K562 (cell line): Measurements from ENCODE around the gene PLPPR1. TPM values are rescaled to one million over a fixed set of nuclear protein-coding genes. Genes with fewer than 3 reads are reported as not detected.
"Not testable (repeated sequence)": the region's sequence is repeated elsewhere in the genome, so short reads cannot be mapped to it uniquely, and the experiment has no call there.

Experiments
- ATAC-seq: fragments of 200-7000 bp; cut with Tn5 transposase; 3 replicates; pipeline ENCODE4 v1.9.1; 2020; ENCODE audit warnings: moderate library complexity
- BruUV-seq: library from RNA; stranded (reverse); fragments of 400-500 nt; replicated peaks from 2 replicates; lab custom pipeline; 2021; lab: Mats Ljungman, UMichigan
- CTCF ChIA-PET: fragments of 300-600 bp; formaldehyde crosslinking; extraction: SDS; loops from one replicate; lab custom pipeline; 2021; ENCODE audit warnings: low intra/inter-chr PET ratio; lab: Yijun Ruan, JAX
- POLR2A ChIA-PET: fragments of 300-600, 350-650 bp; sonication (Branson Sonifier 250); formaldehyde crosslinking; extraction: SDS; loops from one replicate; lab custom pipeline; 2021; ENCODE audit warnings: antibody characterized with exemption, inconsistent platforms; lab: Yijun Ruan, JAX
- DNase-seq, 4 experiments: peaks; one replicate each; pipeline versions ENCODE4 v3.0.0 to v3.0.0-alpha.2; 2011 to 2018; ENCODE audit warnings: low spot score in 3 of 4, mixed read lengths in 3 of 4; ENCODE audit errors: extremely low read depth in 1 of 4
- FAIRE-seq: peaks from 2 replicates; lab custom pipeline; 2011; peaks lifted over from hg19 to GRCh38; lab: Jason Lieb, UNC
- H2AFZ ChIP-seq: 2 replicates; pipeline ENCODE4 v1.6.0; 2011; ENCODE audit warnings: low read depth, low read length, control low read depth, inconsistent platforms
- H3K27ac ChIP-seq: fragments of 200-600 bp; 3 replicates; pipeline ENCODE4 v1.8.0; 2011; ENCODE audit warnings: low read depth, mild to moderate bottlenecking, control low read depth, inconsistent platforms, low read length, moderate library complexity, mixed read lengths; ENCODE audit errors: extremely low read depth
- H3K27me3 ChIP-seq, 2 experiments: fragments of 300-600 bp in 1 of 2; 2 replicates in 1 of 2; 3 replicates in 1 of 2; pipeline versions ENCODE4 v1.6.0 to v1.8.0; 2011; ENCODE audit warnings: inconsistent platforms in 2 of 2, low read length in 2 of 2, mild to moderate bottlenecking in 1 of 2, mixed read lengths in 1 of 2, moderate library complexity in 1 of 2; ENCODE audit not compliant: control insufficient read depth in 2 of 2, insufficient read depth in 2 of 2
- H3K36me3 ChIP-seq: fragments of 300-600 bp; 3 replicates; pipeline ENCODE4 v1.8.0; 2011; ENCODE audit warnings: mild to moderate bottlenecking, low read length, inconsistent platforms; ENCODE audit not compliant: control insufficient read depth, insufficient read depth
- H3K4me1 ChIP-seq, 2 experiments: fragments of 200-600 bp in 1 of 2; replicated peaks in 1 of 2; 2 replicates in 1 of 2; 3 replicates in 1 of 2; pipeline versions ENCODE4 v1.5.1 to v1.8.0; 2011; ENCODE audit warnings: inconsistent platforms in 2 of 2, low read length in 2 of 2, mild to moderate bottlenecking in 1 of 2, mixed read lengths in 1 of 2, moderate library complexity in 1 of 2; ENCODE audit not compliant: control insufficient read depth in 2 of 2, insufficient read depth in 2 of 2
- H3K4me2 ChIP-seq: 2 replicates; pipeline ENCODE4 v1.6.1; 2011; ENCODE audit warnings: low read length, control low read depth, inconsistent platforms, mixed read lengths; ENCODE audit not compliant: insufficient read depth
- H3K4me3 ChIP-seq: fragments of 200-600 bp; sonication (generic), shearing (Covaris generic); 2 replicates; pipeline ENCODE4 v1.5.1; 2016; ENCODE audit warnings: control low read depth, inconsistent platforms
- H3K79me2 ChIP-seq: fragments of 200-600 bp; 3 replicates; pipeline ENCODE4 v1.8.0; 2011; ENCODE audit warnings: low read length, inconsistent platforms; ENCODE audit not compliant: control insufficient read depth, insufficient read depth
- H3K9ac ChIP-seq, 2 experiments: 2 replicates each; pipeline versions ENCODE4 v1.6.0 to v1.6.1; 2011; ENCODE audit warnings: low read depth in 2 of 2, low read length in 2 of 2, control low read depth in 1 of 2, inconsistent platforms in 1 of 2, mild to moderate bottlenecking in 1 of 2, mixed read lengths in 1 of 2; ENCODE audit not compliant: insufficient read depth in 1 of 2
- H3K9me1 ChIP-seq: one replicate; pipeline ENCODE4 v1.6.0; 2011; ENCODE audit warnings: inconsistent platforms, mild to moderate bottlenecking, low read length, moderate library complexity; ENCODE audit not compliant: control insufficient read depth, insufficient read depth
- H3K9me3 ChIP-seq: replicated peaks from 2 replicates; pipeline ENCODE4 v1.5.1; 2011; ENCODE audit warnings: low read depth, low read length, inconsistent platforms; ENCODE audit not compliant: control insufficient read depth, insufficient read depth
- H4K20me1 ChIP-seq: replicated peaks from 2 replicates; pipeline ENCODE4 v1.6.1; 2011; ENCODE audit warnings: low read length, inconsistent platforms, mixed read lengths; ENCODE audit not compliant: control insufficient read depth, insufficient read depth
- BMI1 ChIP-seq: fragments of 150-350 bp; IDR thresholded peaks from 2 replicates; pipeline ENCODE4 v1.6.1; 2014; ENCODE audit warnings: low read length
- CBX8 ChIP-seq: fragments of 200-600 bp; sonication (generic); IDR thresholded peaks from 2 replicates; pipeline ENCODE4 v1.6.1; 2012; ENCODE audit warnings: borderline replicate concordance, mixed run types, low read depth, mild to moderate bottlenecking, moderate library complexity, mixed read lengths, low read length, control low read depth, inconsistent platforms; ENCODE audit not compliant: poor library complexity, severe bottlenecking; ENCODE audit errors: extremely low read depth
- COPS2 ChIP-seq: fragments of 450-650 bp; conservative IDR thresholded peaks from 2 replicates; pipeline ENCODE4 v1.6.1; 2016; ENCODE audit warnings: mild to moderate bottlenecking, moderate library complexity
- ESRRB ChIP-seq: fragments of 250-450 bp; sonication (Bioruptor Pico); IDR thresholded peaks from 2 replicates; pipeline ENCODE4 v1.5.0; 2020; ENCODE audit warnings: mild to moderate bottlenecking, moderate library complexity, borderline replicate concordance
- HMG20B ChIP-seq: fragments of 250-450 bp; sonication (Bioruptor Pico); IDR thresholded peaks from 2 replicates; pipeline ENCODE4 v1.5.0; 2021; ENCODE audit warnings: mild to moderate bottlenecking
- LCOR ChIP-seq: sonication (generic); formaldehyde crosslinking; IDR thresholded peaks from 2 replicates; pipeline ENCODE4 v1.8.0; 2022; ENCODE audit warnings: mild to moderate bottlenecking, missing genetic modification reagents
- SP1 ChIP-seq: sonication (generic); formaldehyde crosslinking; IDR thresholded peaks from 2 replicates; pipeline ENCODE4 v1.8.1; 2022; ENCODE audit warnings: mild to moderate bottlenecking, missing genetic modification reagents
- ZFX ChIP-seq: sonication (generic); formaldehyde crosslinking; IDR thresholded peaks from 2 replicates; pipeline ENCODE4 v1.8.0; 2022; ENCODE audit warnings: mild to moderate bottlenecking, missing genetic modification reagents, moderate library complexity
- ZNF197 ChIP-seq: fragments of 200-800 bp; sonication (Bioruptor generic); IDR thresholded peaks from 2 replicates; pipeline ENCODE4 v1.6.1; 2016; ENCODE audit warnings: low read depth, missing genetic modification characterization, missing compliant biosample characterization
- WGBS: fragments of 100-300 bp; shearing (Covaris generic); methylation state at CpG from one replicate; pipeline ENCODE4 v1.1.6; 2016; ENCODE audit warnings: low coverage, mixed read lengths; ENCODE audit not compliant: insufficient coverage; ENCODE audit errors: missing lambda C conversion rate; 5-methylcytosine and 5-hydroxymethylcytosine counted together
- in situ Hi-C: fragments of 300-500 bp; cut with MboI; formaldehyde crosslinking; loops from 4 replicates; pipeline ENCODE4 v1.15.0; 2018; ENCODE audit warnings: inconsistent platforms, mixed read lengths
- intact Hi-C: fragments of 100-400 bp; cut with micrococcal nuclease; formaldehyde crosslinking; loops from 2 replicates; pipeline ENCODE4 v1.14.2; 2022
- polyA plus RNA-seq, 8 experiments: library from polyadenylated mRNA; depleted of rRNA in 4 of 8; stranded (reverse) in 5 of 8; unstranded in 3 of 8; fragments of >200 nt; fragmentation: Nextera tagmentation in 2 of 8; fragmentation: Illumina TruSeq in 1 of 8; extraction: Ambion mirVana in 2 of 8; extraction: Trizol in 1 of 8; gene quantifications; 2 replicates each; pipeline versions ENCODE4 v1.2.1 to v1.2.3, GENCODE V29; 2011 to 2014; ENCODE audit warnings: inconsistent platforms in 1 of 8, missing spikeins in 1 of 8
- total RNA-seq, 7 experiments: library from RNA; depleted of rRNA in 6 of 7; stranded (reverse); fragments of >200 nt in 6 of 7; fragmentation: Illumina TruSeq in 2 of 7; extraction: Trizol in 2 of 7; gene quantifications; 2 replicates each; pipeline versions ENCODE4 v1.2.1 to v1.2.3, GENCODE V29; 2011 to 2021; ENCODE audit warnings: low replicate concordance in 1 of 7
- TF ChIP-seq, protein P1 (sequence below): fragments of 250-450 bp; sonication (Bioruptor Pico); IDR thresholded peaks from 2 replicates; pipeline ENCODE4 v1.4.0; 2020; ENCODE audit warnings: mild to moderate bottlenecking, moderate library complexity

PLPPR1 gene
- total and polyA plus RNA-seq, 9 of the 15 experiments (the other 6 are each of a cell fraction or from before 2014, with no cell fraction given), result not detected

DNA sequence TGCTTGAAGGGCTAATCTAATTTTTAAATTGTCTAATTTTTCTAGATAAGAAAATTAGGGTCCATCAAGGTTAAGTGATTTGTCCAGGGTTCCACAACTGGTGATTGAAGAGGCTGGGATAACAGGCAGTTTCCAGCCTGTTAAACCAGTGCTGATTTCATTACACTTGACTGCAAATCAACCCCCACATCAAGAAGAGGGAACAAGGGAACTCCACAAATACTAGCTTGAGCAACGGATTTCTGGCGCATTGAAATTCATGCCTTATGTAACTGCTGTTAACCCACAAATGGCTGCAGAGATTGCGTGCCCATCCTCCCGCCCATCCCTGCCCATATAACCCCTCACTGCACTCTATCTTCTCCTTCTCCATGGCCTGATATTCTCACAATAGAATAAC lies 10.0 kb downstream of the PLPPR1 start:
- WGBS, result 4% methylated on average over 4 of the region's 4 CpGs
- Histone ChIP-seq H3K9ac (no peak overlapping the region), H3K4me1 (no peaks in the 10 kb centered on the region), H3K79me2 (no peaks in the 10 kb centered on the region), H3K27me3 (no peaks in the 10 kb centered on the region), H3K9me1 (no peaks in the 10 kb centered on the region), H3K36me3 (no peaks in the 10 kb centered on the region), H3K9me3 (no peaks in the 10 kb centered on the region)
- ATAC-seq (no peak), FAIRE-seq (no peak)
- in situ Hi-C loops, result no loop called here
- CTCF ChIA-PET, result no interaction called here
- TF ChIP-seq ZFX (CRISPR knock-in tag) (no peak), BMI1 (no peak), ZNF197 (CRISPR knock-in tag) (no peak), ESRRB (CRISPR knock-in tag) (no peak), COPS2 (no peak), CBX8 (no peak), SP1 (CRISPR knock-in tag) (no peak), LCOR (no peak), HMG20B (CRISPR knock-in tag) (no peak)
- TF ChIP-seq, protein P1, sequence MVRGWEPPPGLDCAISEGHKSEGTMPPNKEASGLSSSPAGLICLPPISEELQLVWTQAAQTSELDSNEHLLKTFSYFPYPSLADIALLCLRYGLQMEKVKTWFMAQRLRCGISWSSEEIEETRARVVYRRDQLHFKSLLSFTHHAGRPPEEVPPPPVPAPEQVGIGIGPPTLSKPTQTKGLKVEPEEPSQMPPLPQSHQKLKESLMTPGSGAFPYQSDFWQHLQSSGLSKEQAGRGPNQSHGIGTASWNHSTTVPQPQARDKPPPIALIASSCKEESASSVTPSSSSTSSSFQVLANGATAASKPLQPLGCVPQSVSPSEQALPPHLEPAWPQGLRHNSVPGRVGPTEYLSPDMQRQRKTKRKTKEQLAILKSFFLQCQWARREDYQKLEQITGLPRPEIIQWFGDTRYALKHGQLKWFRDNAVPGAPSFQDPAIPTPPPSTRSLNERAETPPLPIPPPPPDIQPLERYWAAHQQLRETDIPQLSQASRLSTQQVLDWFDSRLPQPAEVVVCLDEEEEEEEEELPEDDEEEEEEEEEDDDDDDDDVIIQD, result no peak
- TF ChIP-seq, all 486 proteins: peak for 0
- Histone ChIP-seq H3K4me3 (no peak overlapping the region), H3K27ac (no peak overlapping the region), H2AFZ (no peak overlapping the region), H4K20me1 (no peaks in the 10 kb centered on the region), H3K4me2 (no peak overlapping the region)
- no peak for DNase-seq
- intact Hi-C loops, result no loop called here
- BruUV-seq, result no TSS peak
- POLR2A ChIA-PET, result no interaction called here

DNA sequence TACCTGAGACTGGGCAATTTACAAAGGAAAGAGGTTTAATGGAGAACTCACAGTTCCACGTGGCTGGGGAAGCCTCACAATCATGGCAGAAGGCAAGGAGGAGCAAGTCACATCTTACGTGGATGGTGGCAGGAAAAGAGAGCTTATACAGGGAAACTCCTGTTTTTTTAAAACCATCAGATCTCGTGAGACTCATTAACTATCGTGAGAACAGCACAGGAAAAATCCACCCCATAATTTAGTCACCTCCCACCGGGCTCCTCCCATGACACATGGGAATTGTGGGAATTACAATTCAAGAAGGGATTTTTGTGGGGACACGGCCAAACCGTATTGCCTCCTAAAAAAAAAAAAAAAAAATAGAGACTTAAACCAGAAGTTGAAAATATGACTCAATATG lies 11.1 kb downstream of the PLPPR1 start:
- POLR2A ChIA-PET, FAIRE-seq, H3K9me1 ChIP-seq, CTCF ChIA-PET, H3K4me2 ChIP-seq, H3K27me3 ChIP-seq, H3K79me2 ChIP-seq, H3K36me3 ChIP-seq, H3K4me3 ChIP-seq, H2AFZ ChIP-seq, BruUV-seq, H3K4me1 ChIP-seq, DNase-seq, intact Hi-C loops, H4K20me1 ChIP-seq, ATAC-seq, in situ Hi-C loops, H3K9ac ChIP-seq, H3K27ac ChIP-seq, H3K9me3 ChIP-seq: not testable (repeated sequence)
- 0% methylated on average over 7 of the region's 7 CpGs for WGBS
